Endothelial cell of umbilical vein (primary cell): Measurements from ENCODE around the gene NFIA.

Experiments used
- EZH2 ChIP-seq: IDR thresholded peaks from 2 replicates; pipeline ENCODE4 v1.6.1; 2012; ENCODE audit warnings: borderline replicate concordance, low read depth, mild to moderate bottlenecking, moderate library complexity, low read length, inconsistent platforms; ENCODE audit not compliant: severe bottlenecking
- JUN ChIP-seq: IDR thresholded peaks from 2 replicates; pipeline ENCODE4 v1.6.1; 2011; ENCODE audit warnings: borderline replicate concordance, low read depth; ENCODE audit not compliant: insufficient read length, insufficient read depth
- MYC ChIP-seq: IDR thresholded peaks from one replicate; pipeline ENCODE4 v1.6.1; 2011; ENCODE audit warnings: mild to moderate bottlenecking, low read depth, low read length
- POLR2A ChIP-seq: IDR thresholded peaks from 2 replicates; pipeline ENCODE4 v1.6.1; 2012; ENCODE audit warnings: low read depth, mild to moderate bottlenecking, control low read depth, low read length
- POLR2AphosphoS5 ChIP-seq: IDR thresholded peaks from 2 replicates; pipeline ENCODE4 v1.6.1; 2012; ENCODE audit warnings: low read depth, mild to moderate bottlenecking, control low read depth, low read length, moderate library complexity; ENCODE audit not compliant: insufficient read depth
- TF ChIP-seq, protein P1 (sequence below), 2 donors: IDR thresholded peaks; 1 replicate in 1 of 2; 2 replicates in 1 of 2; pipeline ENCODE4 v1.5.1; 2011; ENCODE audit warnings: low read length in 2 of 2, mild to moderate bottlenecking in 2 of 2, moderate library complexity in 2 of 2, control low read depth in 1 of 2, inconsistent platforms in 1 of 2, low read depth in 1 of 2; ENCODE audit not compliant: insufficient read depth in 1 of 2; ENCODE audit errors: extremely low read depth in 1 of 2
- TF ChIP-seq, protein P2 (sequence below): IDR thresholded peaks from 2 replicates; pipeline ENCODE4 v1.6.1; 2011; ENCODE audit not compliant: insufficient read depth, insufficient read length

DNA sequence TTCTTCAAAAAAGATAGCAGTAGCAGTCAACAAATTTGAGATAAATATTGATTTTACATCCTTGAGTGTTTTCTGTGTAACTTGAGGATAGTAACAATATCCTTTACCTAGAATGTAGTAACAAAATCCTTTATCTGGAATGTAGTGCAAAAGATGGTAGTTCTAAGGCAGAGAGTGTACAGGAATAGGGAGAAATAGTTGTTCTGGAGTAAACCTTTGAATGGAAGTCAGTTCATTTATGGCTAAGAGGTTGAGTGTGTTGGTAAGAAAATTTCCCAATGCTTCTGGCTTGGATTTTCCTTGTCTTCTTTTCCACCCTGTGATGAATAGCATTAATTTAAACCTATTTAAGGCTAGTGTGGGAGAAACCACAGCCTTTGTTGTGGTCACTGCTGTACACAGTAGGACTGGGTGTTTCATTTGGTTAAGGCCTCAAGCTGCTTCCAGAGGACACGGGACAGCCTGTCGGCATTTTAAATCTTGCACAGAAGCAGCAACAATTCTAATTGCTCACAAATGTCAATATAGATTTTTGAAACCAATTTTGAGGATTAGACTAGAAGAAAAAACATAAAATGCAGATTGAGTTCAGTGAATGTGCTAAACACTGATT lies 11.3 kb downstream of the NFIA start:
- TF ChIP-seq POLR2AphosphoS5 = no peak
- TF ChIP-seq, protein P1, sequence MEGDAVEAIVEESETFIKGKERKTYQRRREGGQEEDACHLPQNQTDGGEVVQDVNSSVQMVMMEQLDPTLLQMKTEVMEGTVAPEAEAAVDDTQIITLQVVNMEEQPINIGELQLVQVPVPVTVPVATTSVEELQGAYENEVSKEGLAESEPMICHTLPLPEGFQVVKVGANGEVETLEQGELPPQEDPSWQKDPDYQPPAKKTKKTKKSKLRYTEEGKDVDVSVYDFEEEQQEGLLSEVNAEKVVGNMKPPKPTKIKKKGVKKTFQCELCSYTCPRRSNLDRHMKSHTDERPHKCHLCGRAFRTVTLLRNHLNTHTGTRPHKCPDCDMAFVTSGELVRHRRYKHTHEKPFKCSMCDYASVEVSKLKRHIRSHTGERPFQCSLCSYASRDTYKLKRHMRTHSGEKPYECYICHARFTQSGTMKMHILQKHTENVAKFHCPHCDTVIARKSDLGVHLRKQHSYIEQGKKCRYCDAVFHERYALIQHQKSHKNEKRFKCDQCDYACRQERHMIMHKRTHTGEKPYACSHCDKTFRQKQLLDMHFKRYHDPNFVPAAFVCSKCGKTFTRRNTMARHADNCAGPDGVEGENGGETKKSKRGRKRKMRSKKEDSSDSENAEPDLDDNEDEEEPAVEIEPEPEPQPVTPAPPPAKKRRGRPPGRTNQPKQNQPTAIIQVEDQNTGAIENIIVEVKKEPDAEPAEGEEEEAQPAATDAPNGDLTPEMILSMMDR (IDR thresholded peaks at IDR 0.05; ENCODE audit: extremely low read depth in 1 of 2, insufficient read depth in 1 of 2, low read depth in 1 of 2, low read length in 2 of 2) = no peak
- TF ChIP-seq JUN = no peak
- no peak for TF ChIP-seq MYC
- no peak for TF ChIP-seq POLR2A
- TF ChIP-seq, protein P2, sequence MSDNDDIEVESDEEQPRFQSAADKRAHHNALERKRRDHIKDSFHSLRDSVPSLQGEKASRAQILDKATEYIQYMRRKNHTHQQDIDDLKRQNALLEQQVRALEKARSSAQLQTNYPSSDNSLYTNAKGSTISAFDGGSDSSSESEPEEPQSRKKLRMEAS = no peak
- no peak for TF ChIP-seq EZH2
